Measurements from ENCODE around the gene RNFT2.
"Not testable (repeated sequence)": the region's sequence is repeated elsewhere in the genome, so short reads cannot be mapped to it uniquely, and the experiment has no call there.

Gene RNFT2

DNA sequence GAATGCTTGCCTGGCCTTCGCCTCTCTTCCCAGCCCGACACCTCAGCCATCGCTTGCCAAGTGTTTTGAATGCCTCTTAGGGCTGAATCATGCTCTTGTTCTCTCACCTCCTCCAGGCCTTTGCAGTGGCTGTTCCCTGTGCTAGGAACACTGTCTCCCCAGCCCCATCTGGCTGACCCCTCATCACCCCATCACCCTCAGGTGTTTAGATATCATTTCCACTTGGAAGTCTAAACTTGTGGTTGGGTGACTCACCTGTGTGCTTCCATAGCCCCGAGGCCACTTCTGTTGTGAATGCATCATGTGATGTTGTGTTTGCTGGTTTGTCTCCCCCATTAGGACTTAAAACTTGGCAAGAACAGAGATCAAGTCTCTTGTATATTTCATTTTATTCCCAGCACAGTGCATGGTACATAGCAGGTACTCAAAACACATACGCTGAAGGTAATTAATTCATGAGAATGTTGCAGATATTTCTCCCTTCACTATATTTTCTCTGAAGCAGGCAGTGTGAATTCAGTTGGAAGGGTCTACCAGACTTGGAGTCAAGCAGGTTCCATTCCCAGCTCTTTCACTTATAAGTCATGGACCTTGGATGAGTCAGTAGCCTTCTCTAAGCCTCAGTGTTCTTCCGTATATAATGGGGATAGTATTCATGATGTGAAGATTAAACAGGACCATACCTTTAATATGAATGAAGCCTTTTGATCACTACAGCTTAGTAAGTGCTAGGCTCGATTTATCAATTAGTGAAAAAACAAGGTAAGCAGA lies 75.3 kb downstream of the RNFT2 start:
- no peaks in the 10 kb centered on the region; the same call in 1 of the 2 replicates for H3K36me3 ChIP-seq (ENCODE audit: insufficient read depth, low read length)
- H3K4me1 ChIP-seq (ENCODE audit: insufficient read depth, low read length) = peaks cover 3% of the 10 kb centered on the region; the same call in 1 of the 2 replicates
- no peak overlapping the region for H3K9ac ChIP-seq (ENCODE audit: low read depth, low read length)
- 95% methylated on average over 6 of the region's 7 CpGs for WGBS
- H3K27ac ChIP-seq (ENCODE audit: low read depth, low read length) = no peak overlapping the region
- H3K9me3 ChIP-seq (ENCODE audit: insufficient read depth, low read depth, low read length) = no peaks in the 10 kb centered on the region
- no peaks in the 10 kb centered on the region for H3K27me3 ChIP-seq (ENCODE audit: insufficient read depth, low read length)
- no peak overlapping the region for H3K4me3 ChIP-seq (ENCODE audit: low read length)

DNA sequence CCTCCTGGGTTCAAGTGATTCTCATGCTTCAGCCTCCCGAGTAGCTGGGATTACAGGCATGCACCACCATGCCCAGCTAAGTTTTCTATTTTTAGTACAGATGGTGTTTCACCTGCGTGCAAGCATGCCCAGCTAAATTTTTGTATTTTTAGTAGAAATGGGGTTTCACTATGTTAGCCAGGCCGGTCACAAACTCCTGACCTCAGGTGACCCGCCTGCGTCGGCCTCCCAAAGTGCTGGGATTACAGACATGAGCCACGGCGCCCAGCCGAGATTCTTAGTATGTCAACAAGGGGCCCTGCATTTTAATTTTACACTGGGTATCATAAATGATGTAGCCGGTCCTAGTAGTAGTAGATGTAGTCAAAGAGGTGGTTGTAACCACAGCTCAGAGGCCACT lies 76.7 kb downstream of the RNFT2 start:
- H3K4me3 ChIP-seq (ENCODE audit: low read length); H3K27ac ChIP-seq (ENCODE audit: low read depth, low read length); H3K27me3 ChIP-seq (ENCODE audit: insufficient read depth, low read length); H3K4me1 ChIP-seq (ENCODE audit: insufficient read depth, low read length); H3K9me3 ChIP-seq (ENCODE audit: insufficient read depth, low read depth, low read length); H3K36me3 ChIP-seq (ENCODE audit: insufficient read depth, low read length); H3K9ac ChIP-seq (ENCODE audit: low read depth, low read length): not testable (repeated sequence)
- WGBS = 97% methylated on average over 10 of the region's 10 CpGs

DNA sequence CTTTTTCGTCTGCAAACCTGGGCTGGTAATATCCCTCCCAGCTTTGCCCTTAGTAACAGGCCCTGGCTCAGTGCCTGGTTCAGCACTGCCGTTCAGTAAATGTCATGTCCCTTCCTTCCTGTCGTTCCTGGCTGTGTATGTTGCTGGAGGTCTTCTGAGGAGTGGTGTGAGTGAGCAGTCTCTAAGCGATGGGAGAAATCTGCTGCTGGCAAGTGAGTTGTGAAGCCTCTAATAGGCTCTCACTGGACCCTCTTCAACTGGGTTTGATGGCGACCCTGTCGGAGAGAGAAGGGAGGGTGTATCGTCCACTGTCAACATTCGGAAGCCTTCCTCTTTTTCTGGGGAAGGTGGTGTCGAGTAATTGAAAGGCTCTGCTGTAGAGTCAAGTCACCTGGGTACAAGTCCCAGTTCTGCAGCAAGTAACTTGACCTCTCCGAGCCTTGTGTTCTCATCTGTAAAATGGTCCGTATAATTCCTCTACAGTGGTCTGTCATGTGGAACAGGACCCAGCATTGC lies 80.3 kb downstream of the RNFT2 start:
- peak overlapping the region; percentile 86 for H3K4me3 ChIP-seq (ENCODE audit: low read length)
- peaks cover 13% of the 10 kb centered on the region; the same call in 1 of the 2 replicates for H3K4me1 ChIP-seq (ENCODE audit: insufficient read depth, low read length)
- H3K9me3 ChIP-seq (ENCODE audit: insufficient read depth, low read depth, low read length) = no peaks in the 10 kb centered on the region
- 80% methylated on average over 11 of the region's 11 CpGs for WGBS
- H3K9ac ChIP-seq (ENCODE audit: low read depth, low read length) = peak overlapping the region; percentile 94
- no peaks in the 10 kb centered on the region for H3K36me3 ChIP-seq (ENCODE audit: insufficient read depth, low read length)
- H3K27ac ChIP-seq (ENCODE audit: low read depth, low read length) = peak overlapping the region; percentile 95
- no peaks in the 10 kb centered on the region for H3K27me3 ChIP-seq (ENCODE audit: insufficient read depth, low read length)

DNA sequence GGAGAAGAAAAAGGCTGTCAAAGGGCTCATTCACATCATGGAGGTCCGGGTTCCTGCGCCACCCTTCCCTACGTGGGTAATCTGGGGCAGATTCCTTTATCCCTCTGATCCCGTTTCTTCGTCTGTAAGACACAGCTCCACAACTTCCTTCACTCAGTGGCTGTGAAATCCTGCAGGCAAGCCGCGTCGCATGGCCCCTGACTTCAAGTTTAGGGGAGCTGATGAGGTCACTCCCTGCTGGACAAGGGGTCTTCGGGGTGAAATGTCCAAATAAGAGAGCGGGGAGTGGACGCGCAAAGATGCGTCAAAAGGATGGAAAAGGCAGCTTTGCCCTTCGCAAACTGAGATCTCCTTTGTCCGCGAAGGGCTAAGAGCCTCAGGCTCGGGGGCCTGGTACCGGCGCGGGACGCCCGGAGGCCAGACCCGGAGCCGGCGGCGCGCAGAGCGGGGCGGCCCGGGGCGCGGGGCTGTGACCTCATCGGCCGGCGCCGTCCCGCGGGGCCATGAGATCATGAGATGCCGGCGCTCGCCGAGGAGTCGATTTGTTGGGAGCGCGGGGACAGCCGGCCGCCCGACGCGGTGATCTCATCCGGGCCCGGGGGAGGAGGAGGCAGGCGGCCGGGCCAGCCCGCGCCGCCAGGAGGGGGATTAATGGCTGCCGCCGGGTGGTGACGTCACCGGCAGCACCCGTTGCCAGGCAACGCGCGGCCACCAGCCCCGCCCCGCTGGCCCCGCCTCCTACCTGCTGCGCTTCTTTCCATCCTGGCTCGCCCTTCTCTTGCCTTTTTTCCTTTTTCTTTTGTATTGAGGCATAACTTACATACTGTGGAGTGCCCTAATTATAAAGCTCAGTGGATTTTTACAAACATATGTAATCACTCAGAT lies 81.1 kb downstream of the RNFT2 start:
- H3K4me1 ChIP-seq (ENCODE audit: insufficient read depth, low read length) = peaks cover 13% of the 10 kb centered on the region; the same call in 1 of the 2 replicates
- H3K9me3 ChIP-seq (ENCODE audit: insufficient read depth, low read depth, low read length) = no peaks in the 10 kb centered on the region
- WGBS = 1% methylated on average over 70 of the region's 70 CpGs
- peak overlapping the region; percentile 95 for H3K27ac ChIP-seq (ENCODE audit: low read depth, low read length)
- peak overlapping the region; percentile 94 for H3K9ac ChIP-seq (ENCODE audit: low read depth, low read length)
- peak overlapping the region; percentile 86 for H3K4me3 ChIP-seq (ENCODE audit: low read length)
- H3K36me3 ChIP-seq (ENCODE audit: insufficient read depth, low read length) = no peaks in the 10 kb centered on the region
- no peaks in the 10 kb centered on the region for H3K27me3 ChIP-seq (ENCODE audit: insufficient read depth, low read length)

DNA sequence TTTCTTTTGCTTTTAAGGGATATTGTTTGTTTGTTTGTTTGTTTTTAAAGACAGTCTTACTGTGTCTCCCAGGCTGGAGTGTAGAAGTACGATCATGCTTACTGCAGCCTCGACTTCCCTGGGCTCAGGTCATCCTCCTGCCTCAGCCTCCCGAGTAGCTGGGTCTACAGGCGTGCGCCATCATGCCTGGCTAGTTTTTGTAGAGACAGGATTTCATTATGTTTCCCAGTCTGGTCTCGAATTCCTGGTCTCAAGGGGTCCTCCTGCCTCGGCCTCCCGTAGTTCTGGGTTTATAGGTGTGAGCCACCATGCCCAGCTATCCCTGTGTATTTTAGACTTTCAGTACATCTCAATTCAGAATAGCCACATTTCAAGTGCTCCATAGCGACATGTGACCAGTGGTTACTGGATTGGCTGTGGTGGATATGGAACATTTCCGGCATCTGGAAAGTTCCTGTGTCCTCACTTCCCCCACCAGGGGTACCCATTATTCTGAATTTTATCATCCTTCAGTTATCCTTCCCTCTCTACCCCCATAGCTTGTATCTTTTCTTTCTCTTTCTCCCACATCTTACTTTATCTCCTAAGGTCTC lies 82.0 kb downstream of the RNFT2 start:
- no peaks in the 10 kb centered on the region for H3K27me3 ChIP-seq (ENCODE audit: insufficient read depth, low read length)
- H3K4me1 ChIP-seq (ENCODE audit: insufficient read depth, low read length) = peaks cover 13% of the 10 kb centered on the region; the same call in 1 of the 2 replicates
- no peak overlapping the region for H3K27ac ChIP-seq (ENCODE audit: low read depth, low read length)
- H3K4me3 ChIP-seq (ENCODE audit: low read length) = peak overlapping the region; percentile 86; the same call in 1 of the 2 replicates
- peaks cover 6% of the 10 kb centered on the region; the same call in 1 of the 2 replicates for H3K36me3 ChIP-seq (ENCODE audit: insufficient read depth, low read length)
- no peak overlapping the region for H3K9ac ChIP-seq (ENCODE audit: low read depth, low read length)
- H3K9me3 ChIP-seq (ENCODE audit: insufficient read depth, low read depth, low read length) = no peaks in the 10 kb centered on the region
- 95% methylated on average over 10 of the region's 10 CpGs for WGBS

DNA sequence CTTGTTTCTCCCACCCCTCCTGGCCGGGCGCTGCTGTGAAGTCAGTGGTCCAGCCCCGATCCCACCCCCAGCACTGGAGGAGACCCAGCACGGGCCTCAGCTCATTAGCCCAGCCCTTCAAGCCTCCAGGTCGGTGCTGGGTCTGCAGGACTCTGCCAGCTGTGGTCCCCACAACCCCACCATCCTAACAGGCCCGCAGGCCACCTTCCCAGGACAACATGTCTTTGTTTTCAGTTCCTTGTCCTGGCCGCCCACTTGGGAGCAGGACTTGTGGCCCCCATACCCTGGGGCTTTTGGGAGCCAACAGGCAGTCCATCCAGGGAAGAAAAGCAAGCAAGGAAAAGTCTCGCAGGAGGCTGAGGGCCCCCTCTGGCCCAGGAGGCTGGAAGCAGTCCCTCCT lies 83.2 kb downstream of the RNFT2 start:
- H3K9me3 ChIP-seq (ENCODE audit: insufficient read depth, low read depth, low read length) = no peaks in the 10 kb centered on the region
- 68% methylated on average over 8 of the region's 8 CpGs for WGBS
- no peak overlapping the region; the same call in 1 of the 2 replicates for H3K27ac ChIP-seq (ENCODE audit: low read depth, low read length)

DNA sequence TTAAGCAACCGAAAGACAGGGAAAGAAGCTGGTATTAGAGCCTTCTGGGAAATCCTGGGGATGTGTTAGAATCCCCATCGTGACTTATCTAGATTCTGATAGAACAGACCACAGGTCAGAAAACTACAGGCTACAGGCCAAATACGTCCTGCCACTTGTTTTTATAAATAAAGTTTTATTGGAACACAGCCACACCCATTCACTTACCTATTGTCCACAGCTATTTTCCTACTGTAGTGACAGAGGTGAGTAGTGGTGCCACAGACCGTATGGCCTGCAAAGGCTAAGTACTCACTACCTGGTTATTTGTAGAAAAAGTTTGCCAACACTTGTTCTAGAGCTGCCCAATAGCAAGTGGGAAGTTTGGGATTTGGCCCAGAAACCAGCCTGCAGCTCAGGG lies 89.3 kb downstream of the RNFT2 start:
- H3K4me3 ChIP-seq (ENCODE audit: low read length) = no peak overlapping the region
- peaks cover 12% of the 10 kb centered on the region; the same call in 1 of the 2 replicates for H3K36me3 ChIP-seq (ENCODE audit: insufficient read depth, low read length)
- no peaks in the 10 kb centered on the region for H3K9me3 ChIP-seq (ENCODE audit: insufficient read depth, low read depth, low read length)
- 92% methylated on average over 3 of the region's 4 CpGs for WGBS
- H3K27ac ChIP-seq (ENCODE audit: low read depth, low read length) = no peak overlapping the region
- no peak overlapping the region for H3K9ac ChIP-seq (ENCODE audit: low read depth, low read length)
- no peaks in the 10 kb centered on the region for H3K27me3 ChIP-seq (ENCODE audit: insufficient read depth, low read length)
- no peaks in the 10 kb centered on the region for H3K4me1 ChIP-seq (ENCODE audit: insufficient read depth, low read length)

More for the DNA sequence above, 83.2 kb downstream of the RNFT2 start:
- no peak overlapping the region for H3K4me3 ChIP-seq (ENCODE audit: low read length)
- no peaks in the 10 kb centered on the region for H3K27me3 ChIP-seq (ENCODE audit: insufficient read depth, low read length)
- H3K9ac ChIP-seq (ENCODE audit: low read depth, low read length) = no peak overlapping the region
- peaks cover 13% of the 10 kb centered on the region; the same call in 1 of the 2 replicates for H3K4me1 ChIP-seq (ENCODE audit: insufficient read depth, low read length)
- peaks cover 12% of the 10 kb centered on the region; the same call in 1 of the 2 replicates for H3K36me3 ChIP-seq (ENCODE audit: insufficient read depth, low read length)

DNA sequence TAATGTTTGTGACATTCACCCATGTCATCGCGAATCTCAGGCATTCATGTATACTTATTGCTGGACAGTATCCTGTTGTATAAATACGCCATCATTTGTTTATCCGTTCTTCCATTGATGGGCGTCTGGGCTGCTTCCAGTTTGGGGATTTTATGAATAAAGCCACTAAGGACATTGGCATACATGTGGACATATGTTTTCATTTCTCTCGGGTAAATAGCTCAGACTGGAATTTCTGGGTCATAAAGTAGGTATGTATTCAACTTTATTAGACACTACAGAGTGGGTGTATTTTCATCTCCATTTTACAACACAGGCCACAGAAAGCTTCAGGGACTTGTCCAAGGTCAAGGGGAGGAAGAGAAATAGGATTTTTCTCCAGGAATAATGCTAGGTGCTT lies 94.2 kb downstream of the RNFT2 start:
- H3K36me3 ChIP-seq (ENCODE audit: insufficient read depth, low read length) = peaks cover 11% of the 10 kb centered on the region
- no peak overlapping the region for H3K4me3 ChIP-seq (ENCODE audit: low read length)
- 96% methylated on average over 6 of the region's 6 CpGs for WGBS
- no peak overlapping the region for H3K9ac ChIP-seq (ENCODE audit: low read depth, low read length)
- no peaks in the 10 kb centered on the region for H3K27me3 ChIP-seq (ENCODE audit: insufficient read depth, low read length)
- H3K4me1 ChIP-seq (ENCODE audit: insufficient read depth, low read length) = no peaks in the 10 kb centered on the region
- no peaks in the 10 kb centered on the region for H3K9me3 ChIP-seq (ENCODE audit: insufficient read depth, low read depth, low read length)
- no peak overlapping the region for H3K27ac ChIP-seq (ENCODE audit: low read depth, low read length)

DNA sequence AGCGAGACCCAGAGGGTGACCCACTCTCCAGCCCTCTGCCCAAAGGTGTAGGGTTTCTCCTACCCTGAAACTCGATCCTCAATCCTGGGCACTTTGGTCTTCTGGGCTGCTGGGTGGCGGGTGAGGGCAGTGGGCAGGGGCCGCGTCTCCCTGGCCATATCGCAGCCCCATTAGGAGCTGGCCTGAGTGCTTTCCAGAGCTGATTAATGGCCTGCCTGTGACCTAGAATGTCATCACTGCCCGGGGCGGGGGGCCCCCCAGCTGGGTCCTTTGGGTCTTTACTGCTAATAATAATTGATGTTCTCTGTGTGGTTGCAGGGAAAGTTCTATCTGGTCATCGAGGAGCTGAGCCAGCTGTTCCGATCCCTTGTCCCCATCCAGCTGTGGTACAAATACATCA lies 95.4 kb downstream of the RNFT2 start:
- Histone ChIP-seq H3K4me1 (ENCODE audit: insufficient read depth, low read length) (no peaks in the 10 kb centered on the region), H3K9me3 (ENCODE audit: insufficient read depth, low read depth, low read length) (no peaks in the 10 kb centered on the region), H3K36me3 (ENCODE audit: insufficient read depth, low read length) (peaks cover 11% of the 10 kb centered on the region), H3K27me3 (ENCODE audit: insufficient read depth, low read length) (no peaks in the 10 kb centered on the region), H3K4me3 (ENCODE audit: low read length) (no peak overlapping the region), H3K27ac (ENCODE audit: low read depth, low read length) (no peak overlapping the region), H3K9ac (ENCODE audit: low read depth, low read length) (no peak overlapping the region)
- WGBS = 93% methylated on average over 10 of the region's 10 CpGs

DNA sequence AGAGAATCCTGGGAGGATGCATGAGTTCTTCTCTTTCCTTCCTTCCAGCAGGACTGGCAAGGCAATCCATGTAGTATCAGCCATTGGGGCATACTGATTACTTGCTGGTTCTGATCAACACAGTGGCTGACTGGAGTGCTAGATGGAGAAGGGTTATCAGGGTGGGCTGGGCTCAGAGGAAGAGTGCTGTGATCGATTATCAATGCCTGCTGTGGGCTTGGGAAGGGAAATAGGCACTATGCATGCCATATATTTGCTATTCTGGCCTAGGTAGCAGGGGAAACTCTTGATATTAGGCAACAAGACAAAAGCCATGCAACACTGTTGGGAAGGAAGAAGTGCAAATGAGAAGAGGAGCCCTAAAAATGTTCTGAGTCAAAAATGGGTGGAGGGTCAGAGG lies 97.4 kb downstream of the RNFT2 start:
- no peaks in the 10 kb centered on the region for H3K27me3 ChIP-seq (ENCODE audit: insufficient read depth, low read length)
- peaks cover 11% of the 10 kb centered on the region for H3K36me3 ChIP-seq (ENCODE audit: insufficient read depth, low read length)
- H3K4me3 ChIP-seq (ENCODE audit: low read length) = no peak overlapping the region
- no peaks in the 10 kb centered on the region for H3K4me1 ChIP-seq (ENCODE audit: insufficient read depth, low read length)
- H3K27ac ChIP-seq (ENCODE audit: low read depth, low read length) = no peak overlapping the region
- H3K9me3 ChIP-seq (ENCODE audit: insufficient read depth, low read depth, low read length) = no peaks in the 10 kb centered on the region
- WGBS = 91% methylated on average over 1 of the region's 1 CpG
- H3K9ac ChIP-seq (ENCODE audit: low read depth, low read length) = no peak overlapping the region
